GM15510 (cell line): ENCODE results near the gene TMEM30A.

Experiments
- POLR2A ChIP-seq: IDR thresholded peaks from 3 replicates; pipeline ENCODE4 v1.6.1; 2011; ENCODE audit warnings: borderline replicate concordance; ENCODE audit not compliant: insufficient read length; ENCODE audit errors: extremely low read depth

TMEM30A gene

DNA sequence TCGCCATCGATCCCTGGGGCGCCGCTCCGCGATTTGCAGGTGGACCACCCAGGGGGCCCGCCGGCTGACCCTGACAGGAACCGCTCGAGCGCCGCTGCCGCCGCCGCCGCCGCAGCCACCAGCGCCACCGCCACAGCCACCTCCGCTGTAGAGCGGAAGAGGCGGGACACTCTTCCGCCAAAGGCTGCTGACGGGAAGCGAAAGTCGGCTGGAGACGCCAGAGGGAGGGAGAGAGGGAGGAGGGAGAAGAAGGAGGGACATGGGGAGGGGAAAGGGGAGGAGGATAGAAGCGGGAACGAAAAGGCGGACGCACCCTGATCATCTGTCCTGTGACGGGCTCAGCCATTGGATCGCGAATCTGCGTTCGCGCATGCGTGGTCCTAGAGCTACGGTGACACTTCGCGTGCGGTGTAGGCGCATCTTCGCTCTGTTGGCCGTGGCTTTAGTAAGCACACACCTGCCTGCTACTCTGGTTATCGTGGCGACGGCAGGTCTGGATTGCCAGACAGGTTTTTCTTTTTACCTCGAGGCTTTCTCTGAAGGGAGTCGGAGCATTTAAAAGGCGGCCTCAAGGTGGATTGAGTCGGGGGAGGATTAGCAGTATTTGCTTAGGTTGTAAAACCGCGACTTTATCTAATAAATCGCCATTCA, at the start of gene TMEM30A:
Gene TMEM30A, minus strand, starts transcription at position 161 of the 651 bp plus-strand sequence. Its CDS starts 154 bp downstream, at position 7.
- peak; percentile 95 for TF ChIP-seq POLR2A

DNA sequence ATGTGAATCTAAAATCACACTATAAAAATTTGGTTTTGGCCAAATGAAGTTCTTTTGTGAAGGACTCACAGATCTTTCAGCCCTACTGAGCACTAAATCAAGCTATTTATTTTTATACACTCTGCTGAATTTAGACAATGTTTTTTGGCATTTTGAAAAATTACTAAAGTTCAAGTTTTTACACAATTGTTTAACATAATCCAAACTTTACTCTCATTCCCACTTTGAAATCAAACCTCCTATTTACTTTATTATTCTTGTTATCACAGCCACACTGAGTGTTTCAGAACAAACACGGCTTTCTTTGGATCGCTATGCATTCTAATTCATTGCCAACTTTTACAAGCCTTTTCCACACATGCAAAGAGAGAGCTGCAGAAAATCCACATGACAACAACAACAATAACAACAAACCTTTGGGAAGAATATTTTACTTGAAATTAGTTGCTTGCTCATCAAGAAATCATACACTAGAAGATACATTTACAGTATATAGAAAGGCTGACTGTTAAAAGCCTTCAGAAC, 49.1 kb upstream of the TMEM30A start:
- TF ChIP-seq POLR2A = no peak

DNA sequence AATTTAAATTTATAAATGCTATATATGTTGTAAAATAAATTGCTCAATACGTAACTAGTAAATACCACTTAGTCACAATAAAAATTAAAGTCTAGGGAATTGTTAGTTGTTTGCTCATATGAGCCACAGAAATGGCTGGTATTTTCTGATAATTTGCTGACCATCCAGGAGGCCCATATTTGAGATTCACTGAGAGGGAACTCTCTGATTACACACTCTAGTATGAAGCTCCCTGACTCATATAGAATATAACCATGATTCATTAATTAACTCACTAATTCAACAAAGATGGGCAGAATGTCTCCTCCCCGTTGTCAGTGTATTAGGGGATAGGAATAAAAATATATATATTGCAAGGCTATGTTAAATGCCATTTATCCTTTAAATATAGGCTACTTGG, 46.6 kb upstream of the TMEM30A start:
- no peak for TF ChIP-seq POLR2A

DNA sequence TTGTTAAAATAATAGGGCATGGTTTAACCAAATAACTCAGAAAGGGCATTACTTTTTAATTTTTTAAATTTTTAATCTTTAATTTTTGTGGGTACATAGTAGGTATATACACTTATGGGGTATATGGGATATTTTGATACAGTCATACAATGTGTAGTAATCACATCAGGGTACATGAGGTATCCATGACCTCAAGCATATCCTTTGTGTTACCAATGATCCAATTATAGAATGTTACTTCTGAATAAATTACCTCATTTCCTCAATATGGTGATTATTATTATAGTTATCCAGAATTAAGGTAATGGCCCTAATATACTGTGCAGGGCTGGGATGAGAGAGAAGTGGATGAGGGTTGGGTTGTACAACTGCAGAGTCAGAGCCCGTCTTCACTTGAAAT, 45.1 kb upstream of the TMEM30A start:
- no peak for TF ChIP-seq POLR2A

DNA sequence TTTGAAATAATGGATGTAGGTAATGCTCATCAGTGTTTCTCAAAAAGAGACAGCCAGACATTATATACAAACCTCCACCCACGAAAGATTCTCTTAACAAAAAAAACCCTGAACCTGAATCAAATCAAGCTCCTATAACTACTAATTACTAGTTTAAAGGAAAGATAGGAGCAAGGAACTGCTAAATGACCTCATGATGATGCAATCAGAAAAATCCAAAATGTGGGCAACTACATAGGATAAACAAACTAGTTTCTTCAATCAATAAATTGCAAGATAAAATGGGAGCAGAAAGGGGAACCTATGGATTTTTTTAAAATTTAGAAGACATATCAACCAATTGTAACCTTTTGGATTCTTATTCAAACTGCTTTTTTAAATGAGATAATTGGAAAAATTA, 43.2 kb upstream of the TMEM30A start:
- TF ChIP-seq POLR2A = no peak

DNA sequence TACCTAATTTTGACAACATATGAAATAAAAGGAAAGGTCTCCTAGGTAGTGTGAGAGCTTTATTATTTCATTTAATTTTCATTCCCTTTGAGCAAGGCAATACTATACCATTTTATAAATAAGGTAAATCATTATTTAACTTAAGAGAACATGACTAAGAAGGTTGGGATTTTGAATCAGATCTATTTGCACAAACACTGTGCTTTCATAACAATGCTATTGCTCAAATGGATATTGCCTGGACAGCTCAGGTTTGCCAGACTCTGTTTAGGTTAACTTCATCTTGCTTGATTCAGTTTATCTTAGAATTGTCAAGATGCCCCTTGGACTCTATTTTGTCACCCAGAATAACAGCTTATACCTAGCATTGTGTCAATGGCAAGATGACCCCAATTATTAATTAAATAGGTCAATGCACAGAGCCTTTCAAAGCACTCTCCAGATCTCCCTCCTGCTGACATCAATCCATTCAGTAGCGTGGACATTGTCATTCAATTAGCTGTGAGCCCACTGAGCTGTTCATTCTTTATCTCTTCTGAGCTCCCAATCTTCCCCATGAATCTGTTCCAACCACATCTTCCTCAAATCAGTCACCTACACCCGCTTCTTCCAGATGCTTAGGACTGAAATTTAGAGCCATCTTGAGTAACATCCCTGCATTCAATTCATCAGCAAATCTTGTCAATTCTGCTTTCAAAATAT, 42.1 kb upstream of the TMEM30A start:
- no peak for TF ChIP-seq POLR2A

DNA sequence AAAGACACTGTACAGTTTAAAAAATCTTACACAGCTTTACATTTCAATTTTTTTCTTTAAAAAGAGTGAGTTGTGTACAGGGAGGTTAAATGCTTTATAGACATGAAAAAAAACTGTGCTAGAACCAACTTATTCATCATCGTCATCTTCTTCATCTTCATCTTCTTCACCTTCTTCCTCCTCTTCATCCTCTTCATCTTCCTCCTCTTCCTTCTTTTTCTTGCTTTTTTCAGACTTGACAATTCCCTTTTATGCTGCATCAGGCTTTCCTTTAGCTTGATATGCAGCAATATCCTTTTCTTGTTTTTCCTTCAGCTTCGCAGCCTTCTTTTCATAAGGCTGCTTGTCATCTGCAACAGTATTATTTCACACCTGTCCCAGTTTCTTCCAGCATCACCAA, 34.3 kb upstream of the TMEM30A start:
- TF ChIP-seq POLR2A = no peak

DNA sequence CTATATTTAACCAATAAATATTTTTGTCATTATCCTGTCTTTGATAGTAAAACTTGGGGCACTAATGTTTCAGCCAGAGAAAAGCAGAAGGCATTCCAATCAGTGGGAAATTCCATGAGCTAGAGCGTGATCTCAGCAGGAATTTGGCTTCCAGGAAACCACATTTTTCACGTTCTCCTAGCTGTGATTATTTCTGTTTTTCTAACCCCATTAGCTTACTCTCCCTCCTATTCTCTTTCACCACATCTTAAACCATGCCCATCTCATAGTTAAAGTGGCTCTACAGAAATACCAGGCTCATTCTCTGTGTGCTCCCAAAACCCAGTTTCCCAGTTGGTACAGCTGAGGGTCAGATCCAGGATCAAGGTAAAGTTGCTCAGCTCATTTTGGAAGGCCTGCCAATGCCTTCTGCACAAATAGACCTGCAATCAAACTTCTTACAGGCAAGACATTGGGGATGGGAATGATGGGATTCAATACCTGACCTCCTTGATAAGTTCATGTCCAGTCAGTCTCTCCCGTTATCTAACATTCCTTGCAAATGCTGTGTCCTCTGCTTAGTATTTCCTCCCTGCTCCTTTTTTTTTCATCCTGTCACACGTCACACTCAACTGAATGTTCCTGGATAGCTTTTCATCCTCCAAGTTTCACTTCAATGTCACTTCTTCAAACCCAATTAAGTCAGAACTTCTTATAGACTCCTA, 33.1 kb upstream of the TMEM30A start:
- no peak for TF ChIP-seq POLR2A

DNA sequence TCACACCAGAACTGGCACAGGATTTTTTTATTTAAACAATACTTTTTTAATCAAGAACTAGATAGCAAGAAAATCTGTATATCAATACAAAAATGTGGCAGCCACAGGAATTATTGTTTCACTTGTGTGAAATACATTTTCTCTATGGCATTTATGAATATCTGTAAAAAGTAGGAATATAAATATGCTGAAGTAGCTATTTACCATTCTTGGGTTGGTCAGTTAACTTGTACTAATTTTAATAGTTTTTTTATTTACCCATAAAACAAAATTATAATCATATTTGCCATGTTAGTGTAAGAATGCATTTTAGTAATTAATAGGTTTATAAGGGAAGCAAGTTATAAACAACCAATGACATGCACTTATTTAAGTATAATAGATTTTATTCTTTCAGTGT, 31.4 kb upstream of the TMEM30A start:
- TF ChIP-seq POLR2A = no peak

DNA sequence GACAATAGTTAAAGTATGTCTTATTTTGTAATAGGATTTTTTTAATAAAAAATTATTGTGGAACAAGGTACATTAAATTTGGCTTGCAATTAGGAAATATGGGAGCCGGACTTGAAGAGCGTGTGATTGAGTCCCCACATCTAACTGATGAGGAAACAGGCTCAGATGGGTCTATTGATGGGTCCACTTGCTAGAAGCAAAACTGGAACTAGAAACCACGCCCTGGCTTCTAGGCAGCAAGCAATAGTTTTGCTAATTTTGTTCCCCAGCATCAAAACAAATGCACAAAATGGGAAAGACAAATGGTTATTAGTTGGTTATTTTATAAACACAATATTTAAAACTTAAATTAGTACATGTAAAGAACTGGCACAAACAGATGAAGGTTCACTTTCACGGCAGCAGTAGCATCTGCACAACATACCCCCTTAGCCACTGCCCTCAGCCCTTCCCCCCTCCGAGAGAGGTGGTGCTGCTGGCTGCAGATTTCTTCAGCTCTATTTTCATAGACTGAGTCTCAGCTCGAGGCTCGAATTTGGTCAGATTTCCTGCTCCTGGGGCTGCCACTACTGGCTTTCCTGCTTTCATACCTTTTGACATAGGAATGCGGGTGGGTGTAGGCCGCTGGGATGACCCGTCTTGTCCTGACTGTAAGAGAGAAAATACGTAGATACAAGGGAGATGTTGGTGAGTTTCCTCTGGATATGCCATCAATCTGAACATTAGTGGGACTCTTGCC, 23.8 kb upstream of the TMEM30A start:
- TF ChIP-seq POLR2A = no peak

DNA sequence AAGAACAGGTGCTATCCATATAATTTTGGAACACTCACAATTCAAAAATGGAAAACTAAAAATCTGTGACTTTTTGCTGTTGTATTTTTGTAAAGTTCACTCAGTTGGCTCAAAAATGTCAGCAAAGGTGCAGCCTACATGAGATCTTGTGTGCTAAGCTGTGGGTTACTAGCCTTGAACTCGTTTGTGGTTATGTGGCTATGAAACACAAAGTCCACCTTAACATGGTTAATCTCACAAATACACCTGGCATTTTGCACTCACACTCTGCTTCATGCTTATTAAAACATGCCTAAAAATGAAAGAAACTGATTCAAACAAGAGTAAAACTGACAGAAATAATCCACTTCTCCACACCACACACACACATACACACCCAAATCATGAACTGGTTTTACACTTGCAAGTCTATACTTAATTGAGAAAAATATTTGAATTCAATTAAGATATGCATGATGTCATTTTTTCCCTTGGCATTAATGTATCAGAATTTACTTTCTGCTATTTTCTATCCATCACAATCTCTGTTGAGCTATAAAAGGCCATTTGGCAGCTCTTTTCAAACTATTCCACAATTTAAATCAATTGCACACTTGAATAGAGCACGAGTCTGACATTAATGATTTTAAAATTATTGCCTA, 22.9 kb upstream of the TMEM30A start:
- TF ChIP-seq POLR2A = no peak

DNA sequence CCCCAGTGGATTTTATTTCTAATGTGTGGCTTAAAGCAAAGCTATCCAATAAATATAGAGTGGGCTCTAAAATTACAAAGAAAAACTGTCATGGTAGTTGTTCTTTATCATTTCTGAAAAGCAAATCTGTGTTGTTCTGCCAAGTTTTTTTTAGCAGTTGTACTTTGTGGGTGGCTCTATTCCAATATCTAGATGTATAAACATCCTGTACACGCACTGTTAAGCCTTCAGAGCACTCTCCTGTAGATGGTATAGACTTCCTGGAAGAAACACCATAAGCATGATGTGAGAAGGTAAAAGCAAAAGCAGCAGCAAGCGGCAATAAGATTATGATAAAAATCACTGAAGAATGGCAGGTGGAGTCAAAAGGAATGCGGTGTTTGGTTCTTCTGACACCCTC, 21.5 kb upstream of the TMEM30A start:
- TF ChIP-seq POLR2A = no peak

DNA sequence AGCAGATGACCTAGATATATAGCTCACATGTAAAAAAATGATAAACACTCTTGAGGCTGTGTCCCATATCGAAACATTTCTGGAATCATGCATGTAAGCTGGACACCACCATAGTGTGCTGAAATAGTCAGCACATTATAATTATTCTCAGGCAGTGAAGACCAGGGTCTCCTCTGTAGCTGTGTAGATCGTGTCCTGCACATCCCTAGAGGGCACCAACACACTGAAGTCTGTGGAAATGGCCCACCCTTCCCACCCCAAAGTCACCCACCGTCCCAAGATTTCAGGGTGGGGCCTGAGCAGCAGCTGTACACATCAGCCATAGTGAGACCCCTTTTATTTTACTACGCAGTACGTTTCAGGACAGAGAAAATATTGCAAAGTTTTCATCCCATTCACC, 21.0 kb upstream of the TMEM30A start:
- TF ChIP-seq POLR2A = no peak

DNA sequence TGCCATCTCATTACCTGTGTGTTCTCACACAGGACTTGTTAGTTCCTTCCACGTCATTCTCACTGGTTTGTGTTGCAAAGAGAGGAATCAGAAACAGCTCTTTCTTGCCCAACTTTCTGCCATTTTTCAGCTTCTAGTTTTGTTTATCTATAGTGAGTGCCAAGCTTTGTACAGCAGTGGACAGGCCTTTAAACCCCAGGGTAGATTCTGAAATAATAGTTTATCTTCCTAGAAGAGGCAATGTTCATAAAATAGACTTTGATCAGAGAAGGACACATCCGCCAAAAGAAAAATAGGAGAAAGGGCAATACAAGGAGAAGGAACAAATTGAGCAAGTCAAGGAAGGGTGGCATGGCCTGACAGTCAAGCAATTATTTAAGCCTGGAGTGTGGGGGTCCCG, 17.7 kb upstream of the TMEM30A start:
- TF ChIP-seq POLR2A = no peak
